COLO829 (cell line): ENCODE data around the gene TTC1.

Source experiments
- DNase-seq: peaks from one replicate; pipeline ENCODE4 v3.0.0; 2012; ENCODE audit warnings: low spot score

The TTC1 gene

GRCh38 chr5:160088805-160089204, 79.9 kb downstream of the TTC1 start:
- DNase-seq = no peak

- DNase-seq = no peak
These were observed 80.6 kb downstream of the TTC1 start for GRCh38 chr5:160089531-160089930.

GRCh38 chr5:160090059-160090458, 81.1 kb downstream of the TTC1 start:
- no peak for DNase-seq

- DNase-seq = no peak
These were observed 83.6 kb downstream of the TTC1 start for GRCh38 chr5:160092514-160092913.

- no peak for DNase-seq
These were observed 84.2 kb downstream of the TTC1 start for GRCh38 chr5:160092960-160093707.

GRCh38 chr5:160096178-160096577, 87.2 kb downstream of the TTC1 start:
- DNase-seq = no peak

- no peak for DNase-seq
These were observed 89.1 kb downstream of the TTC1 start for GRCh38 chr5:160097991-160098390.

- no peak for DNase-seq
These were observed 96.9 kb downstream of the TTC1 start for GRCh38 chr5:160105686-160106360.

GRCh38 chr5:160108124-160108523, 99.2 kb downstream of the TTC1 start:
- DNase-seq = no peak
